ENCODE measurements around the gene SLC1A2.
A peak's percentile ranks its signal among the peaks of the same experiment; 100 is the strongest.

The SLC1A2 gene

GRCh38 chr11:35304900-35305460, 114.4 kb downstream of the SLC1A2 start:
- Histone ChIP-seq H3K27ac (peak overlapping the region; percentile 64), H3K36me3 (no peaks in the 10 kb centered on the region), H3K27me3 (no peaks in the 10 kb centered on the region), H3K4me3 (ENCODE audit: low read depth in 1 of 2, low read length in 1 of 2) (no peak overlapping the region), H3K4me1 (ENCODE audit: control insufficient read depth in 1 of 2, insufficient read depth in 1 of 2, low read depth in 1 of 2, low read length in 1 of 2) (peaks cover 34 to 37% of the 10 kb centered on the region in 2 experiments), H3K9me3 (no peaks in the 10 kb centered on the region)
- TF ChIP-seq, protein P1, sequence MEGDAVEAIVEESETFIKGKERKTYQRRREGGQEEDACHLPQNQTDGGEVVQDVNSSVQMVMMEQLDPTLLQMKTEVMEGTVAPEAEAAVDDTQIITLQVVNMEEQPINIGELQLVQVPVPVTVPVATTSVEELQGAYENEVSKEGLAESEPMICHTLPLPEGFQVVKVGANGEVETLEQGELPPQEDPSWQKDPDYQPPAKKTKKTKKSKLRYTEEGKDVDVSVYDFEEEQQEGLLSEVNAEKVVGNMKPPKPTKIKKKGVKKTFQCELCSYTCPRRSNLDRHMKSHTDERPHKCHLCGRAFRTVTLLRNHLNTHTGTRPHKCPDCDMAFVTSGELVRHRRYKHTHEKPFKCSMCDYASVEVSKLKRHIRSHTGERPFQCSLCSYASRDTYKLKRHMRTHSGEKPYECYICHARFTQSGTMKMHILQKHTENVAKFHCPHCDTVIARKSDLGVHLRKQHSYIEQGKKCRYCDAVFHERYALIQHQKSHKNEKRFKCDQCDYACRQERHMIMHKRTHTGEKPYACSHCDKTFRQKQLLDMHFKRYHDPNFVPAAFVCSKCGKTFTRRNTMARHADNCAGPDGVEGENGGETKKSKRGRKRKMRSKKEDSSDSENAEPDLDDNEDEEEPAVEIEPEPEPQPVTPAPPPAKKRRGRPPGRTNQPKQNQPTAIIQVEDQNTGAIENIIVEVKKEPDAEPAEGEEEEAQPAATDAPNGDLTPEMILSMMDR (IDR thresholded peaks at IDR 0.05) = no peak

- H3K27ac ChIP-seq = peak overlapping the region; percentile 64
- TF ChIP-seq, protein P1 (IDR thresholded peaks at IDR 0.05) = no peak
- H3K4me1 ChIP-seq (ENCODE audit: control insufficient read depth in 1 of 2, insufficient read depth in 1 of 2, low read depth in 1 of 2, low read length in 1 of 2) = peaks cover 34 to 37% of the 10 kb centered on the region in 2 experiments
- H3K36me3 ChIP-seq = no peaks in the 10 kb centered on the region
- H3K4me3 ChIP-seq (ENCODE audit: low read depth in 1 of 2, low read length in 1 of 2) = no peak overlapping the region
- no peaks in the 10 kb centered on the region for H3K27me3 ChIP-seq
- no peaks in the 10 kb centered on the region for H3K9me3 ChIP-seq
Measured at GRCh38 chr11:35304386-35304775, 115.0 kb downstream of the SLC1A2 start.

- H3K9me3 ChIP-seq = no peaks in the 10 kb centered on the region
- peak overlapping the region; percentile 64 for H3K27ac ChIP-seq
- peaks cover 33 to 37% of the 10 kb centered on the region in 2 experiments for H3K4me1 ChIP-seq (ENCODE audit: control insufficient read depth in 1 of 2, insufficient read depth in 1 of 2, low read depth in 1 of 2, low read length in 1 of 2)
- no peaks in the 10 kb centered on the region for H3K27me3 ChIP-seq
- TF ChIP-seq, protein P1 (IDR thresholded peaks at IDR 0.05) = no peak
- H3K36me3 ChIP-seq = no peaks in the 10 kb centered on the region
- H3K4me3 ChIP-seq (ENCODE audit: low read depth in 1 of 2, low read length in 1 of 2) = no peak overlapping the region
Measured at GRCh38 chr11:35303596-35304385, 115.6 kb downstream of the SLC1A2 start.

GRCh38 chr11:35302398-35302797, 117.0 kb downstream of the SLC1A2 start:
- no peaks in the 10 kb centered on the region for H3K27me3 ChIP-seq
- no peaks in the 10 kb centered on the region for H3K36me3 ChIP-seq
- TF ChIP-seq, protein P1 (IDR thresholded peaks at IDR 0.05) = no peak
- H3K27ac ChIP-seq = no peak overlapping the region
- H3K4me3 ChIP-seq (ENCODE audit: low read depth in 1 of 2, low read length in 1 of 2) = no peak overlapping the region
- no peaks in the 10 kb centered on the region for H3K9me3 ChIP-seq
- H3K4me1 ChIP-seq (ENCODE audit: control insufficient read depth in 1 of 2, insufficient read depth in 1 of 2, low read depth in 1 of 2, low read length in 1 of 2) = peaks cover 24 to 25% of the 10 kb centered on the region in 2 experiments

DNA sequence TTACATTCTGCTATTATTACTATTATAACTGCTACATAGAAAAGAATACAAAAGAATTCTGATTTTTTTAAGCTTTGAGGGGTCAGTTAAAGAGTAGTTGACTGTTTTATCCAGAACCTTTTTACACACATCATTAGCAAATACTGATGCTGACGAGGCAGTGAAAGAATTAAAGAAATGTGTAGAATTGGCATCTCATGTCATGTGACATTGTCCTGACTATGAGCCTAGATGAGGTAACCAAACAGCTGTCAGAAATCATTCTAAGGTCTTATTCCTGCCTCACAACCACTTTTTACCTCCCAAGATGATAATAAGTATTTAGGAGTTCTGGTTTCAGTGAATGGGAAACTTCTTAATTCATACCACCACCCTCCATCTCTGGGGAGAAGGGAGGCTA, 121.0 kb downstream of the SLC1A2 start:
- no peak overlapping the region for H3K4me3 ChIP-seq (ENCODE audit: low read depth in 1 of 2, low read length in 1 of 2)
- no peaks in the 10 kb centered on the region for H3K27me3 ChIP-seq
- TF ChIP-seq, protein P1 (IDR thresholded peaks at IDR 0.05) = no peak
- no peak overlapping the region for H3K27ac ChIP-seq
- peaks cover 5 to 6% of the 10 kb centered on the region in 2 experiments for H3K4me1 ChIP-seq (ENCODE audit: control insufficient read depth in 1 of 2, insufficient read depth in 1 of 2, low read depth in 1 of 2, low read length in 1 of 2)
- H3K9me3 ChIP-seq = no peaks in the 10 kb centered on the region
- no peaks in the 10 kb centered on the region for H3K36me3 ChIP-seq
